ENCODE measurements around the gene DPP4.
"Not testable (repeated sequence)": the region's sequence is repeated elsewhere in the genome, so short reads cannot be mapped to it uniquely, and the experiment has no call there.

Gene DPP4

DNA sequence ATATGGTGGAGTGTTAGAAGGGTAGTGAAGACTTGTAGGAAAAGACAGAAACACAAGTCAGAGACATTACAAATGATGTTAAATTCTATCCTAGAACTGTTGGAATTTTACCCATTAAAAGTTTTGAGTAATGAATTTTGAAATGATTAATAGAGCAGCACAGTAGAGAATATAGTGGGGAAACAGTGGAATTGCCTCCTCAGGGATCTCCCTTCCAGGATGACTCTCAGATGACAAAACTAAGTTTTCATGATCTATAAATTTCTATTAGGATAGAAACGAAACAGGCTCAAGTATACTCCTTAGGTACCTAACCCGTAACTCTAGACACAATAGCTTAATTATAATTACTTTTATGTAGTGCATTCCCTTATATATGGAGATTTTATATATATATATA, 86.7 kb downstream of the DPP4 start:
- FAIRE-seq: no peak

GRCh38 chr2:161983866-161984265, 90.1 kb downstream of the DPP4 start:
- no peak for FAIRE-seq

GRCh38 chr2:161983331-161983651, 90.7 kb downstream of the DPP4 start:
- peak; percentile 80 for FAIRE-seq

DNA sequence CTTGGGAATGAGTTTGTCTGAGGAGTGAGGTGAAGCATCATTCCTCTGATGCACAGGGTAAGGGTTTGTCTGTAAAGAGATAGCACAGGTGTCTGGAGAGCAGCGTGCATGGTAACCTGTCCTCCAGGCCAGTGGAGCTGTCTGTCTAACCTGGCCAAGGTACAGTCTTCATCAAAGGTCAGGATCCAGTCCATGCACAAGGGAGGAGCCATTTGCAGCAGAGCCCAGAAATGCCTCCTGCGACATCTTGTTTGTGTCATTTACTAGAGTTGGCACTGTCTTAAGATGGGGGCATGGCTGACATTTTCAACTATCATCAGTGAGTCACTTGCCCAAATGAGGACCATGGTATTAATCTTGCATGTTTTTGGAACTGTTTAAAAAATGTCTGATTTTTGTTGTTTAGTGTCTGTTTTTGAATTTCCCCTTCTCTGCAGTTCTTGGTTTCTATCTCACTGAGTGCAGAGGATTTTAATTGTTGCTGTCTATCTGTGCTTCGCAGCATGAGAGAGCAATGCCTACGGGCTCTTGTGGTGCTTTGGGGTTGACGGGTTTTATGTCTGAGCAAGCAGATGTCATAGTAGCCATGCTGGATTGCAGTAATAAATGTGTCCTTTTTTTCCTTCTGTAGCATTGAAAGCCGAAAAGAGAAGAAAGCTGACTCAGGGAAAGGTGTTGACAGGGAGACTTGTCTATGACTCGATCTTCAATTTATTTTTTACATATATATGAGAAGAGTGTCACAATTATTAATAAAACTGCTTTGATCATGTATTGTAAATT, 91.3 kb downstream of the DPP4 start:
- no peak for FAIRE-seq

DNA sequence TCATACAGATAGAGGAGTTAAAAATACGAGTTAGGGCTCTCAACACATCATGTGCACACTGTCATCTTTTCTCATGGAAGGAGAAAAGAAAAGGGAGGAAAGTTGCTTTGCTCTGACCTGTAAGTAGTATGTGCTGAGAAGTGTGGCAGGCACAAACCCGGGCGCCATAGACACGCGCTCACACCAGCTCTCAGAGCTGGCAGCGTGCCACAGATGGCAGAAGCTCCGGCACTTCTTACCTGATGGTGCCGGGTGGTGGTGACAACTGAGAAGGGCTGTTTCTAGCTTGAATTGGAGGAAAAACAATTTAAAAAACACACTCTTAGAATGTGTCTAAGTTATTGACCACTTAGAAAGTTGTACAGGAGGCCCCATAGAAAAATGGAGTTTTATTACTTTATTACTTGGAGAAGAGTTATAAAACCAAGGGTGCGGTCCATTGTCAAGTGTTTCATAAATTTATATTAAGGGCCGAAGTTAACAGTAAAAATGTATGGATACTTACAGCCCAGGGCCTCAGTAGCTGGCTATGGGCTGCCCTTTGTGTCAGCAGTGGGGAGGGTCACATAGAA, 92.2 kb downstream of the DPP4 start:
- no peak for FAIRE-seq

- no peak for FAIRE-seq
These were observed 93.0 kb downstream of the DPP4 start for GRCh38 chr2:161980976-161981375.

GRCh38 chr2:161979490-161979889, 94.5 kb downstream of the DPP4 start:
- FAIRE-seq: no peak

- FAIRE-seq: not testable (repeated sequence)
These were observed 96.1 kb downstream of the DPP4 start for GRCh38 chr2:161977926-161978325.

DNA sequence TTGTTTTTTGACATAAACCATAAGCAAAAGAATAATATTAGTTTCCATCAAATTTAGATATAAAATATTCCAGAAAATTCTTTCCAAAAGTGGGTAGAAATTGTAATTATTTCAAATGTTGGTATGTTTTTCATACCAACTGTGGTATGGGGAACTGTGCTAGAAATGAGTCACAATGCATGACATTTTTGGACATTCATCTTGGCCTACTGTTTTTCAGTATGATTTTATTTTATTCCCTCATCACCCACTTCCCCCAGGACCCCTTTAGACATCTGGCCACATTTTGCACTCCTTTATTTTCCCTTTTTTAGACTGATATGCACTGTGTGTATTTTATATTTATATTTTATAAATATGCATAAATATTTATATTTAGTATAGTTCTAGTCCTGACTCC, 97.1 kb downstream of the DPP4 start:
- no peak for FAIRE-seq

DNA sequence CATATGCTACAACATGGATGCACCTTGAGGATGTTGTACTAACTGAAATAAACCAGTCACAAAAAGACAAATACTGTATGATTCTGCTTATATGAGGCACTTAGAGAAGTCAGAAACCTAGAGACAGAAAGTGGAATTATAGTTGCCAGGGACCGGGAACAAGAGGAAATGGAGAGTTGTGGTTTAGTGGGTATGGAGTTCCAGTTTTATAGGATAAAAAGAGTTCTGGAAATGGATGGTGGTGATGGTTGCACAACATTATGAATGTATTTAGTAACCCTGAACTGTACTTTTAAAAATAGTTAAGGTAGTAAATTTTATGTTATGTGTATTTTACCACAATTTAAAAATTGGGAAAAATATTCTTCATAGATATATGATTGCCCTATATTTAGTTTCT, 97.7 kb downstream of the DPP4 start:
- no peak for FAIRE-seq

DNA sequence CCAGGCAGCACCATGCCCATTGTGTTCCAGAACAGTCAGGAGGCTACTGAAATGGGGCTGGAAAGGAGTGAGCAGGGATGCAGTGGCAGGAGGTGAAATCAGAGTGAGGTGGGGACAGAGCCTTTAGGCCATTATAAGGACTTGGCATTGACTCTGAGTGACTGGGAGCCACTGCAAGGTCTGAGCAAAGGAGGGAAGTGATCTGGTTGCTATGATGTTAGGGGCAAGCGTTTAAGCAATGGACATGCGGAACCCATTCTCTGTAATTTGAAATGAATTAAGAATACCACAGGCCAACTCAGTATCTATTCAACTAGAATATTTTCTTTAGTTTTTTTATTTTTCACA, 98.2 kb downstream of the DPP4 start:
- no peak for FAIRE-seq

- no peak for FAIRE-seq
These were observed 98.8 kb downstream of the DPP4 start for GRCh38 chr2:161975062-161975812.

- no peak for FAIRE-seq
These were observed 99.6 kb downstream of the DPP4 start for GRCh38 chr2:161974461-161974860.

GRCh38 chr2:161972866-161973265, 101.1 kb downstream of the DPP4 start:
- FAIRE-seq: no peak

DNA sequence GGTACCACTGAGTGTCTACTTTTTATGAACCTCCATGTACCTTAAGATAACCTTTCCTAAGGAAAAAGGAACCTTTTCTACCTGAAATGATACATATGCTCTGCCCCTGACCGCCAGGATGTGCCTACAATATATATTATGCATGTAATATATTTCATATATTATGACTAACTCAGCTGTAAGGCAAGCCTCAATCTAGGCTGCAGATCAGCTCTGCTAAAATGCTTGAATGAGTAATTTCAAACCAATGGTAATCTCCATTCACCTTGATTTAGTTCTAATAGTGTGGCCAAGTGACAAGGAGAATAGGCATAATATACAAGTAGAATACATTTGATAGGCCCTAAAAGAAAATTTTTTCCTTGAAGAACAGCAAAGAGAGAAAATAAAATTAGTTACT, 101.8 kb downstream of the DPP4 start:
- no peak for FAIRE-seq

GRCh38 chr2:161971551-161971950, 102.5 kb downstream of the DPP4 start:
- no peak for FAIRE-seq

DNA sequence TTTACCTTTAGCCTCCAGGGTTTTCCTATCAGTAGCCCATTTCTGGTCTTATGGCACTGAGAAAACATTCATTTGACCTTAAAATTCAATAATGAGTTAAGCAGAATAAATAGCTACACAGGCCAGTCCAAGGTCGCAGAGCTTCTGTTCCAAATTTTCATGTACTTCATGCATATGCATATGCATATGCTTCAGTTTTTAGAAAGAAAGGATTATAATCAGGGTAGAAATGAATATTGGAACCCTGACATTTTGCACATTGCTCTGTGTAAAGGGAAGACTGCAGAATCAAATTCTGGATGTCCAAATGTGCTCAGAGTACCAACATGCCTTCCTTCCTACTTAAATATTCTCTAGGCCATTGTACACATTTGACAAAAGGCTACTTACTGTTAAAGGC, 104.9 kb downstream of the DPP4 start:
- no peak for FAIRE-seq

- no peak for FAIRE-seq
These were observed 108.0 kb downstream of the DPP4 start for GRCh38 chr2:161965994-161966393.

DNA sequence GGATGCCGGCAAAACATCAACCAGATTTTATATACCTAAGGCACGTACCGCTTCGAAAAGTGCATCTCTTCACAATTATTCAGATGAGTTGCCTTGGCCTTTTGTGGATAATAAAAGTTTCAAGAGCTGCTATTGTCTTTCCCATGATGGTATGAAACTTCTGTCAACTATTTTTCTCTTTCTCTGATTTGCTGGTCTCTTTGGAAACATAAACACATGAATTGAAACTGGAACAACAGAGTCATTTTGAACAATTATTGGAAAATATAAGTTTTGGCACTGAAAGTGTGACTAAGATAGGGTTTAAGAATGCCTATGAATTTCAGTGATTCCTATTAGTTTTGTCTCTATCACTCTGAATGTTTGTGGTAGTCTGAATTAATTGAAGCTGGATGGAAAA, 109.9 kb downstream of the DPP4 start:
- FAIRE-seq: no peak

- FAIRE-seq: no peak
These were observed 111.9 kb downstream of the DPP4 start for GRCh38 chr2:161962160-161962559.

- FAIRE-seq: no peak
These were observed 113.0 kb downstream of the DPP4 start for GRCh38 chr2:161961061-161961460.

- FAIRE-seq: no peak
These were observed 117.3 kb downstream of the DPP4 start for GRCh38 chr2:161956738-161957137.

DNA sequence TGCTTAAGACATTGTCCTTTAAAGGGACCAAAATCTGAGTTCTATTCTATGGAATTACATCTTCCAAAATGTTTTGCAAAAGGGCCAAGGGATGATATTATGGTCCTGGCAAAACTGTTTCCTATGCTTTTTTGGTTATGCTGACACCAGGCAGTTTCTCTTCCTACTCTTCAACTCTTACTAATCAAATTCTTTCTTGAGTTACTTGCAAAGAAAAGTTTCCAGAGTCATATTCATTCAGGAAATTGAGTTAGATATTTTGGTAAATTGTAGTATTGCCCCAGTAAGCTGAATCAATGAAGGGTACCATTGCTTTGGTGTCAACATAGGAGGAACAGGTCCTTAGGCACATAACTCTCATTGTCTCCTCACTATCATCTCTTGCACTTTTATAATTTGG, 118.8 kb downstream of the DPP4 start:
- FAIRE-seq: no peak

DNA sequence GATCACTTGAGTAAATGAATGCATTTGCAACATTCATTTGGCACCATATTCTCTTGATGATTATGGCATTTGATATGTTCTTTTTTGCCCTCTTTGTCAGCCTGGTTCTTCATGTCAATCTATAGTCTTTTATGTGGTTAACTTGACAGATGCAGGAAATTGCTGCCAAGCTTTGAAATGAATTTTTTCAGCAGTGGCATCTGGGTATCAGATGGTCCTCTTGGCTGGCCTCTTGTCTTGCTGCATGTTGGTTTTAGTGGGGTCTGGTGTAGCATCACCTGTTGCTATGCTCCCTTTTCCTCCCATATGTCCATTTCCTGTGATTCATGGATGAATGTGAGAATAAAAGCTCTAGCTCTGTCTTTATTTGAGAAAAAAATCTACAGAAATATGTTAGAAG, 119.9 kb downstream of the DPP4 start:
- FAIRE-seq: no peak
